ENCODE data around the gene RPS6KA6. TPM values are rescaled to one million over a fixed set of nuclear protein-coding genes. Genes with fewer than 3 reads are reported as not detected.

Gene RPS6KA6
- polyA plus RNA-seq (2011; rRNA removed) (2.3 and 3.3 TPM in 2 replicates), polyA minus RNA-seq (2011; rRNA and poly(A)+ RNA removed) (1.6 and 4.2 TPM in 2 replicates)

DNA sequence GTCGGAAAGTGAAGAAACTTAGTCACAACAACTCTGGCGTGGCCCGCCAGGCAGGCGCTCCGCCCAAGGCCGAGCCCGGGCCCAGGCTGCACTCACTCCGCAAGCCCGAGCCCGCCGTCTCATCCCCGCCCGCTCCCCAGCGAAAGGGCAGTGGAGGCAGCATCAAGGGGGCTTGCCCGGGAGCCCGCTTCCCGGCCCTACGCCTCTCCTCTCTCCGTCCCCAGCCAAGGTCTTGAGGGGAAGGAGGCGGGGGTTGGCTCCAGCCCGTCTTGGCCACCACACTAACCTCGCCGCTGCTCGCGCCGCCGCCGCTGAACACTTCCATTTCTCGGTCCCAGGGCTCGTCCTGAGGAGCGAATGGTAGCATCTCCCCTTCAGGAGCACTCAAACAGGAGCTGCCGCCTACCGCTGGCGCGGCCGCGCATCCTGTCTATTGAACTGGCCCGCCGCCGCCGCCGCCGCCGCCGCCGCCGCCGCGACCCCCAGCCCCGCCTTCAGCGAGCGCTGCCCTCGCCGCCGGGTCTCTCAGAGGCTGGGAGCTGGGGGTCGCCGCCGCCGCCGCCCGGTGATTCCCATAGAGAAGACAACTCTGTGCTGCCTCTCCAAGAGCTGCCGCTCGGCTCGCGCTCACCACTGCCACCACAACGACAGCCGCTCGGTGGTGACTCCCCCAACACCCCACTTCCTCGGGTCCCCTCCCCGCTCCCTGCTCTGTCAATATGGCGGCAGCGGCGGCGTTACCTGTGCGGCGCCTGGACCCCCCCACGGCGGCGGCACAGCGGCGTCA is at the start of gene RPS6KA6:
RPS6KA6 (minus strand) TSS at position 667 of the 787 bp plus-strand sequence; CDS start at position 367, 300 bp downstream.
- peak within 1 kb of the TSS; percentile 39 for H3K27ac ChIP-seq (ENCODE audit: low read depth, low read length)
- H3K27me3 ChIP-seq (ENCODE audit: control insufficient read depth, insufficient read depth, low read length), result no peaks in the 10 kb centered on the region
- ChIA-PET CTCF (interaction anchor here (1.8 kb wide), 1 partner anchor 142 kb away, joined by 13 read pairs; no protein-coding TSS in a partner anchor), POLR2A (no interaction called here)
- H3K4me3 ChIP-seq (ENCODE audit: low read depth, low read length), result peak within 1 kb of the TSS; percentile 64
- TF ChIP-seq, protein P1, sequence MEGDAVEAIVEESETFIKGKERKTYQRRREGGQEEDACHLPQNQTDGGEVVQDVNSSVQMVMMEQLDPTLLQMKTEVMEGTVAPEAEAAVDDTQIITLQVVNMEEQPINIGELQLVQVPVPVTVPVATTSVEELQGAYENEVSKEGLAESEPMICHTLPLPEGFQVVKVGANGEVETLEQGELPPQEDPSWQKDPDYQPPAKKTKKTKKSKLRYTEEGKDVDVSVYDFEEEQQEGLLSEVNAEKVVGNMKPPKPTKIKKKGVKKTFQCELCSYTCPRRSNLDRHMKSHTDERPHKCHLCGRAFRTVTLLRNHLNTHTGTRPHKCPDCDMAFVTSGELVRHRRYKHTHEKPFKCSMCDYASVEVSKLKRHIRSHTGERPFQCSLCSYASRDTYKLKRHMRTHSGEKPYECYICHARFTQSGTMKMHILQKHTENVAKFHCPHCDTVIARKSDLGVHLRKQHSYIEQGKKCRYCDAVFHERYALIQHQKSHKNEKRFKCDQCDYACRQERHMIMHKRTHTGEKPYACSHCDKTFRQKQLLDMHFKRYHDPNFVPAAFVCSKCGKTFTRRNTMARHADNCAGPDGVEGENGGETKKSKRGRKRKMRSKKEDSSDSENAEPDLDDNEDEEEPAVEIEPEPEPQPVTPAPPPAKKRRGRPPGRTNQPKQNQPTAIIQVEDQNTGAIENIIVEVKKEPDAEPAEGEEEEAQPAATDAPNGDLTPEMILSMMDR (IDR thresholded peaks at IDR 0.05; ENCODE audit: low read depth, low read length), result no peak
- no peaks in the 10 kb centered on the region for H3K9me3 ChIP-seq (ENCODE audit: control insufficient read depth, insufficient read depth, low read length)
- DNase-seq (ENCODE audit: low read depth, low spot score), result no peak

DNA sequence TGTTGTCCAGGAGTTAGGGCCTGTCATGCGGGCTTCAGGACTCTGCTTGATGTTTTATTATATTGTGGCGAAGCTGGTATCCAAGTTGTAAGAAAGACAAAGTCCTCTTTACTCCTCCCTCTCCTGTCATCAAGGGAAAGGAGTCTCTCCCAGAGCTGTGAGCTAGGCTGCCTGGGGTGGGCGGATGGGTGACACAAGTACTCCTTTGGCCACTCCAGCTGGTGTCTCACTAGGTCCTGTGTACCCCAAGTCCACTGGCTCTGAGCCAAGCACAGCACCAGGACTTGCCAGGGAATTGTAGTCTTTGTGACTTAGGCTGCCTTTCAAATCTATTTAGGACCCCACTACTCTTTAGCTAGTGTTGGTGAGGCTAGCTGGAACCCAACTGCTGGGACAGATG is 36.7 kb upstream of the RPS6KA6 start:
- Histone ChIP-seq H3K27ac (ENCODE audit: low read depth, low read length) (no peak overlapping the region), H3K27me3 (ENCODE audit: control insufficient read depth, insufficient read depth, low read length) (no peaks in the 10 kb centered on the region), H3K9me3 (ENCODE audit: control insufficient read depth, insufficient read depth, low read length) (no peaks in the 10 kb centered on the region), H3K4me3 (ENCODE audit: low read depth, low read length) (no peak overlapping the region)
- POLR2A ChIA-PET, result no interaction called here
- TF ChIP-seq, protein P1 (IDR thresholded peaks at IDR 0.05; ENCODE audit: low read depth, low read length), result no peak
- CTCF ChIA-PET, result no interaction called here
- no peak for DNase-seq (ENCODE audit: low read depth, low spot score)

- no peak for DNase-seq (ENCODE audit: low read depth, low spot score)
- ChIA-PET POLR2A (no interaction called here), CTCF (no interaction called here)
- TF ChIP-seq, protein P1 (IDR thresholded peaks at IDR 0.05; ENCODE audit: low read depth, low read length), result no peak
- no peaks in the 10 kb centered on the region for H3K9me3 ChIP-seq (ENCODE audit: control insufficient read depth, insufficient read depth, low read length)
- H3K4me3 ChIP-seq (ENCODE audit: low read depth, low read length), result no peak overlapping the region
- no peak overlapping the region for H3K27ac ChIP-seq (ENCODE audit: low read depth, low read length)
- no peaks in the 10 kb centered on the region for H3K27me3 ChIP-seq (ENCODE audit: control insufficient read depth, insufficient read depth, low read length)
Measured at GRCh38 chrX:84223261-84223660, 35.3 kb upstream of the RPS6KA6 start.

- DNase-seq (ENCODE audit: low read depth, low spot score), result no peak
- no peaks in the 10 kb centered on the region for H3K27me3 ChIP-seq (ENCODE audit: control insufficient read depth, insufficient read depth, low read length)
- H3K27ac ChIP-seq (ENCODE audit: low read depth, low read length), result no peak overlapping the region
- no peak overlapping the region for H3K4me3 ChIP-seq (ENCODE audit: low read depth, low read length)
- TF ChIP-seq, protein P1 (IDR thresholded peaks at IDR 0.05; ENCODE audit: low read depth, low read length), result no peak
- ChIA-PET CTCF (no interaction called here), POLR2A (no interaction called here)
- H3K9me3 ChIP-seq (ENCODE audit: control insufficient read depth, insufficient read depth, low read length), result no peaks in the 10 kb centered on the region
Measured at GRCh38 chrX:84221181-84221580, 33.2 kb upstream of the RPS6KA6 start.

- POLR2A ChIA-PET, result no interaction called here
- H3K4me3 ChIP-seq (ENCODE audit: low read depth, low read length), result no peak overlapping the region
- H3K9me3 ChIP-seq (ENCODE audit: control insufficient read depth, insufficient read depth, low read length), result no peaks in the 10 kb centered on the region
- TF ChIP-seq, protein P1 (IDR thresholded peaks at IDR 0.05; ENCODE audit: low read depth, low read length), result no peak
- CTCF ChIA-PET, result no interaction called here
- H3K27ac ChIP-seq (ENCODE audit: low read depth, low read length), result no peak overlapping the region
- no peaks in the 10 kb centered on the region for H3K27me3 ChIP-seq (ENCODE audit: control insufficient read depth, insufficient read depth, low read length)
- no peak for DNase-seq (ENCODE audit: low read depth, low spot score)
Measured at GRCh38 chrX:84219551-84219950, 31.6 kb upstream of the RPS6KA6 start.
